Measurements from ENCODE around the gene PIGM. TPM values are rescaled to one million over a fixed set of nuclear protein-coding genes. Genes with fewer than 3 reads are reported as not detected.
A peak's percentile ranks its signal among the peaks of the same experiment; 100 is the strongest.

PIGM gene
- total and polyA plus RNA-seq, 2 of the 13 experiments (the other 11 are each of a cell fraction or from before 2014, with no cell fraction given): 3.4 to 4.6 TPM

DNA sequence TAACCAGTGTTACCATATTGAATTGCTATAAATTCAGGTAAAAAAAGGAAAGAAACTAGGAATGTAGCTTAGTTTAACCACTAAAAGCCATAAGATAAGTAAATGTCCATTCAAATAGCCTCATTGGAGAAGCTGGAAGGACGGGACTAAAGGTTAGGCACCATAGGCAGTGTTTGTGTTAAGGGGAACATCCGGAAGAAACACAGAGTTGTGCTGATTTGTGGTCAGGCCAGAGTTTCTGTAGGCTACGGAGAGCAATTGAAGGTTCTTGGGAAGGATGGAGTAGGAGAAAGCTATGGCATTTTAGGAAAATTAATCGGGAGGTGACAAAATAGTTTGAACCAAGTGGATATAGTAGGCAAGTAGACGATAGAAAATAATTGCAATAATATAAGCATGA lies 39.5 kb upstream of the PIGM start (continued):
- TF ChIP-seq, protein P1, sequence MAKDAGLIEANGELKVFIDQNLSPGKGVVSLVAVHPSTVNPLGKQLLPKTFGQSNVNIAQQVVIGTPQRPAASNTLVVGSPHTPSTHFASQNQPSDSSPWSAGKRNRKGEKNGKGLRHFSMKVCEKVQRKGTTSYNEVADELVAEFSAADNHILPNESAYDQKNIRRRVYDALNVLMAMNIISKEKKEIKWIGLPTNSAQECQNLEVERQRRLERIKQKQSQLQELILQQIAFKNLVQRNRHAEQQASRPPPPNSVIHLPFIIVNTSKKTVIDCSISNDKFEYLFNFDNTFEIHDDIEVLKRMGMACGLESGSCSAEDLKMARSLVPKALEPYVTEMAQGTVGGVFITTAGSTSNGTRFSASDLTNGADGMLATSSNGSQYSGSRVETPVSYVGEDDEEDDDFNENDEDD (CRISPR knock-in tag; IDR thresholded peaks at IDR 0.05; ENCODE audit: borderline replicate concordance): peak; percentile 23; the same call in 1 of the 2 replicates
- TF ChIP-seq ZNF441 (CRISPR knock-in tag; IDR thresholded peaks at IDR 0.05; ENCODE audit: borderline replicate concordance): no peak

DNA sequence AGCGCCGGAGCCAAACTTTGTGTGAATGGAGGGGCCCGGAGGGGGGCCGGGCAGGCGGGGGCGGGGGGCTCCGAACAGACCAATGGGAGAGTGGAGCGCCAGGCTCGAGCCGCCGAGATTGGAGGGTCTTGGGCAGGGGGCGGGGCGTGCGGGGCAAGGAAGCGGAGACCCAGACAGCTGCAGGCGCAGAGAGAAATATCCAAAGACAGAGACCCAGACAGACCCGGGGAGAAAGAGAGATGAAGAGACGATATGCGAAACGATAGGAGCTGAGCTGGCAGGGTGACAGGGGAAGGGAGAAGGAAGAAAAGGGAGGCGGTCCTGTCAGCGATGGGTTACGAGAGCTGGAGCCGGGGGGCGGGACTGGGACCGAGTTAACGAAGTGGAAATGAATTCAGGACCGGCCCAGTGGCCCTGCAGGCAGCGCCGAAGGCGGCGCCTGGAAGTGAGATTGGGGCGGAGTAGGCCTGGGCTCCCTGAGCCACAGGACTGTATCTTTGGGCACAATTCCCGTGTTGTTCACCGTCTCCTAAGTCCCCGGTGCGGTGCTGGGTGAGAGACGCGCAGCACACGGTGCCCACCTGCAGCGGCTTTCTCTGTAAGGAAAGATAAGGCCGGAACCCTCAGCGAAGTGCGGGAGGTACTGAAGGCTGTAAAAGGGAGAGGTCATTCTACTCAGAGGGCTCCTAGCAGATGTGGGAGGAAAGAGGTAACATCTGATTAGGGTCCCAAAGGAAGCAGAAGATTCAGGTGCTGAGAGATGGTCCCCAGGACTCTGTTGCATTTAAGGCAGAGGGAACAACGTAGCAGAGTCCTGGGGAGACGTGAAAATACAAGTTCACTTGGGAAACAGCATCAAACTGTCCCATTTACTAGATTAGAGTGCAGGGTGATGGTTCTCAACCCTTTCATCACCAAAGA lies 38.7 kb upstream of the PIGM start:
- peaks cover 83% of the 10 kb centered on the region for H3K4me1 ChIP-seq (ENCODE audit: insufficient read depth, low read length)
- H3K9me3 ChIP-seq (ENCODE audit: low read length): no peaks in the 10 kb centered on the region
- BruUV-seq (replicated peaks): TSS peak; percentile 85
- peak overlapping the region; percentile 92 for H3K4me2 ChIP-seq (ENCODE audit: low read depth, low read length)
- ChIA-PET CTCF (ENCODE audit: low intra/inter-chr PET ratio, low total read pairs) (no interaction called here), POLR2A (interaction anchor here (0.9 to 3.4 kb wide), 6 partner anchors 8 to 192 kb away, joined by 4 to 25 read pairs (median 5); partner anchors contain the start of genes DCAF8, IGSF8 and PIGM)
- H3K27ac ChIP-seq (ENCODE audit: extremely low read length, insufficient read depth, low read length): peak overlapping the region; percentile 39
- no peaks in the 10 kb centered on the region; a peak in 1 of 5 replicates for H3K27me3 ChIP-seq (ENCODE audit: control insufficient read depth in 1 of 2, insufficient read depth in 2 of 2, low read length in 2 of 2)
- FAIRE-seq (peak; percentile 57), ATAC-seq (peak; percentile 95), DNase-seq (ENCODE audit: low spot score) (peak; percentile 81)
- intact Hi-C loops (cut with micrococcal nuclease; ENCODE audit: unreplicated experiment): loop anchor here (1.0 kb wide), 2 partner anchors 17 to 38 kb away; no protein-coding TSS in a partner anchor
- 2% methylated on average over 43 of the region's 46 CpGs for WGBS (ENCODE audit: low lambda C conversion rate)
- H3K9ac ChIP-seq (ENCODE audit: insufficient read depth, low read depth, low read length): peak overlapping the region; percentile 72
- no peaks in the 10 kb centered on the region for H4K20me1 ChIP-seq (ENCODE audit: insufficient read depth, low read length)
- peak overlapping the region; percentile 80 for H2AFZ ChIP-seq (ENCODE audit: low read length)
- in situ Hi-C loops (cut with HindIII; ENCODE audit: extremely low pct_ligation_motif_present, low pct_unique_long_range_greater_than_20kb): no loop called here
- peak overlapping the region; percentile 80 to 87 (median 83) for H3K4me3 ChIP-seq (replicated peaks in 1 of 3; ENCODE audit: insufficient read depth in 1 of 3, low read depth in 2 of 3, low read length in 3 of 3)
- peaks cover 3% of the 10 kb centered on the region for H3K79me2 ChIP-seq (ENCODE audit: insufficient read depth, low read length)
- no peaks in the 10 kb centered on the region; a peak in 1 of 5 replicates for H3K36me3 ChIP-seq (replicated peaks in 1 of 2; ENCODE audit: control insufficient read depth in 1 of 2, insufficient read depth in 2 of 2, low read length in 2 of 2)
- TF ChIP-seq, protein P2, sequence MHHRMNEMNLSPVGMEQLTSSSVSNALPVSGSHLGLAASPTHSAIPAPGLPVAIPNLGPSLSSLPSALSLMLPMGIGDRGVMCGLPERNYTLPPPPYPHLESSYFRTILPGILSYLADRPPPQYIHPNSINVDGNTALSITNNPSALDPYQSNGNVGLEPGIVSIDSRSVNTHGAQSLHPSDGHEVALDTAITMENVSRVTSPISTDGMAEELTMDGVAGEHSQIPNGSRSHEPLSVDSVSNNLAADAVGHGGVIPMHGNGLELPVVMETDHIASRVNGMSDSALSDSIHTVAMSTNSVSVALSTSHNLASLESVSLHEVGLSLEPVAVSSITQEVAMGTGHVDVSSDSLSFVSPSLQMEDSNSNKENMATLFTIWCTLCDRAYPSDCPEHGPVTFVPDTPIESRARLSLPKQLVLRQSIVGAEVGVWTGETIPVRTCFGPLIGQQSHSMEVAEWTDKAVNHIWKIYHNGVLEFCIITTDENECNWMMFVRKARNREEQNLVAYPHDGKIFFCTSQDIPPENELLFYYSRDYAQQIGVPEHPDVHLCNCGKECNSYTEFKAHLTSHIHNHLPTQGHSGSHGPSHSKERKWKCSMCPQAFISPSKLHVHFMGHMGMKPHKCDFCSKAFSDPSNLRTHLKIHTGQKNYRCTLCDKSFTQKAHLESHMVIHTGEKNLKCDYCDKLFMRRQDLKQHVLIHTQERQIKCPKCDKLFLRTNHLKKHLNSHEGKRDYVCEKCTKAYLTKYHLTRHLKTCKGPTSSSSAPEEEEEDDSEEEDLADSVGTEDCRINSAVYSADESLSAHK (CRISPR knock-in tag; IDR thresholded peaks at IDR 0.05; ENCODE audit: borderline replicate concordance): no peak
- TF ChIP-seq, protein P3, sequence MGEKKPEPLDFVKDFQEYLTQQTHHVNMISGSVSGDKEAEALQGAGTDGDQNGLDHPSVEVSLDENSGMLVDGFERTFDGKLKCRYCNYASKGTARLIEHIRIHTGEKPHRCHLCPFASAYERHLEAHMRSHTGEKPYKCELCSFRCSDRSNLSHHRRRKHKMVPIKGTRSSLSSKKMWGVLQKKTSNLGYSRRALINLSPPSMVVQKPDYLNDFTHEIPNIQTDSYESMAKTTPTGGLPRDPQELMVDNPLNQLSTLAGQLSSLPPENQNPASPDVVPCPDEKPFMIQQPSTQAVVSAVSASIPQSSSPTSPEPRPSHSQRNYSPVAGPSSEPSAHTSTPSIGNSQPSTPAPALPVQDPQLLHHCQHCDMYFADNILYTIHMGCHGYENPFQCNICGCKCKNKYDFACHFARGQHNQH (CRISPR knock-in tag; IDR thresholded peaks at IDR 0.05): 0 out of 2 replicates have a peak, but pooled peaks have one; percentile 30
- TF ChIP-seq, protein P4, sequence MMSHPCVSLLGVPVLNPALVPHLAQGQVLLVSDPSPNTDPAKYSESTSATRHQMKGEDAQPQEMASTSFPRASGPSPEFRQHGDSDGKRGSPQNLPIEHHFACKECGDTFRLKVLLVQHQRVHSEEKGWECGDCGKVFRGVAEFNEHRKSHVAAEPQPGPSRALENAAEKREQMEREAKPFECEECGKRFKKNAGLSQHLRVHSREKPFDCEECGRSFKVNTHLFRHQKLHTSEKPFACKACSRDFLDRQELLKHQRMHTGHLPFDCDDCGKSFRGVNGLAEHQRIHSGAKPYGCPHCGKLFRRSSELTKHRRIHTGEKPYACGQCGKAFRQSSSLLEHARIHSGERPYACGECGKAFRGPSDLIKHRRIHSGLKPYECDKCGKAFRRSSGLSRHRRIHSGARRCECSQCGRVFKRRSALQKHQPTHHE (CRISPR knock-in tag; IDR thresholded peaks at IDR 0.05; ENCODE audit: borderline replicate concordance): no peak
- TF ChIP-seq IRX3 (CRISPR knock-in tag; IDR thresholded peaks at IDR 0.05; ENCODE audit: borderline replicate concordance, low read depth): no peak
- peak; percentile 69 for TF ChIP-seq TBX2 (CRISPR knock-in tag; IDR thresholded peaks at IDR 0.05; ENCODE audit: borderline replicate concordance)
- TF ChIP-seq, protein P5, sequence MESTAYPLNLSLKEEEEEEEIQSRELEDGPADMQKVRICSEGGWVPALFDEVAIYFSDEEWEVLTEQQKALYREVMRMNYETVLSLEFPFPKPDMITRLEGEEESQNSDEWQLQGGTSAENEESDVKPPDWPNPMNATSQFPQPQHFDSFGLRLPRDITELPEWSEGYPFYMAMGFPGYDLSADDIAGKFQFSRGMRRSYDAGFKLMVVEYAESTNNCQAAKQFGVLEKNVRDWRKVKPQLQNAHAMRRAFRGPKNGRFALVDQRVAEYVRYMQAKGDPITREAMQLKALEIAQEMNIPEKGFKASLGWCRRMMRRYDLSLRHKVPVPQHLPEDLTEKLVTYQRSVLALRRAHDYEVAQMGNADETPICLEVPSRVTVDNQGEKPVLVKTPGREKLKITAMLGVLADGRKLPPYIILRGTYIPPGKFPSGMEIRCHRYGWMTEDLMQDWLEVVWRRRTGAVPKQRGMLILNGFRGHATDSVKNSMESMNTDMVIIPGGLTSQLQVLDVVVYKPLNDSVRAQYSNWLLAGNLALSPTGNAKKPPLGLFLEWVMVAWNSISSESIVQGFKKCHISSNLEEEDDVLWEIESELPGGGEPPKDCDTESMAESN (CRISPR knock-in tag; conservative IDR thresholded peaks at IDR 0.05): no peak
- TF ChIP-seq KDM5B (CRISPR knock-in tag; IDR thresholded peaks at IDR 0.05; ENCODE audit: borderline replicate concordance): 0 out of 2 replicates have a peak, but pooled peaks have one; percentile 55
- no peak for TF ChIP-seq ZNF776 (CRISPR knock-in tag; IDR thresholded peaks at IDR 0.05)
